ENCODE results near the gene SFRP5.

The SFRP5 gene

DNA sequence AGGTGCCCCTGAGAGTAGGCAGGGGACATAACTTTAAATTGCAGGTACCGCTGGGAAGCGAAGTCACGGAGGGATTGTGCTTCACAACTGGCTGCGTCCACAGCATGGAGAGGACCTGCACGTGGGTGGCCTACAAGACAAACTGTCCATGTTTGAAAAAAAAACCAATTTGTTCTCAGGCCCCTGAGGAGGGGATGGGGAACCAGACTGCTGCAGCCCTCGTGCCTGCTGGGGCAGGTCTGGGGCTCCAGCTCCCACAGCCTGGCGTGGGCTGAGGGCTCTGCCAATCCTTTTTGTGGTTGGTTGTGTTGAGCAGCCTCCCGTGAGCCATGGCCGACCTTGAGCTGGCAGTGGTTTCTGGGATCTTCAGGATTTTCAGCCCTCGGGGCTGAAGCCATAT lies 9.7 kb downstream of the SFRP5 start:
- Histone ChIP-seq H3K36me3 (ENCODE audit: insufficient read depth, low read length) (peaks cover 20% of the 10 kb centered on the region), H3K9ac (ENCODE audit: low read depth, low read length) (no peak overlapping the region), H3K9me3 (ENCODE audit: insufficient read depth, low read depth, low read length) (no peaks in the 10 kb centered on the region), H3K27me3 (ENCODE audit: insufficient read depth, low read length) (no peaks in the 10 kb centered on the region), H3K27ac (ENCODE audit: low read depth, low read length) (no peak overlapping the region), H3K4me1 (ENCODE audit: insufficient read depth, low read length) (peaks cover 15% of the 10 kb centered on the region), H3K4me3 (ENCODE audit: low read length) (no peak overlapping the region)
- whole genome bisulfite sequencing = 96% methylated on average over 10 of the region's 10 CpGs

DNA sequence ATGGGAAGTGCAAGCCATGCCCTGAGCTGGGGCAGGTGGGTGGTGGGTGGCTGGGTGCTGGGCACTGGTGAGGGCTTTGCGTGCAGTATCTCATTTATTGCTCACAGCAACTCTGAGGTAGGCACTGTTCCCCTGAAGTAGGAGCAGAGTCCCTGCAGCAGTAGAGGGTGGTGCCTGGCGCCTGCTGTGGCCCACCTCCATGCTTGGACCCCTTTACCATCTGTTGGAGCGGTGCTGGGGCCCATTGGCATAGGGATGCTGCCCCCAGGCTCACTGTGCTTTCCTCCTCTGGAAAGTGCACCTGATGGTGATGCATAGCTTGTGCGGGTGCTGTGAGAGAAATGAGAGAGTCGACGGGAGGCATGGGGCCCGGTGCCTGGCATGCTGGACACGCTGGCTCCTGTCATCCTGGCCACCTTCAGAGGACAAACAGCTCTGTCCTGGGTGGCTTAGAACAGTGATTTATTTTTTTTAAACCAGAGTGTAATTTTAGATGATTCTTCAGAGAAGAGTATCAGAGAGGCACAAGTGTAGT lies 10.4 kb downstream of the SFRP5 start:
- H3K4me3 ChIP-seq (ENCODE audit: low read length) = no peak overlapping the region
- peaks cover 21% of the 10 kb centered on the region for H3K36me3 ChIP-seq (ENCODE audit: insufficient read depth, low read length)
- H3K4me1 ChIP-seq (ENCODE audit: insufficient read depth, low read length) = peaks cover 15% of the 10 kb centered on the region
- WGBS = 97% methylated on average over 8 of the region's 8 CpGs
- H3K9me3 ChIP-seq (ENCODE audit: insufficient read depth, low read depth, low read length) = no peaks in the 10 kb centered on the region
- no peak overlapping the region for H3K27ac ChIP-seq (ENCODE audit: low read depth, low read length)
- no peaks in the 10 kb centered on the region for H3K27me3 ChIP-seq (ENCODE audit: insufficient read depth, low read length)
- H3K9ac ChIP-seq (ENCODE audit: low read depth, low read length) = no peak overlapping the region

DNA sequence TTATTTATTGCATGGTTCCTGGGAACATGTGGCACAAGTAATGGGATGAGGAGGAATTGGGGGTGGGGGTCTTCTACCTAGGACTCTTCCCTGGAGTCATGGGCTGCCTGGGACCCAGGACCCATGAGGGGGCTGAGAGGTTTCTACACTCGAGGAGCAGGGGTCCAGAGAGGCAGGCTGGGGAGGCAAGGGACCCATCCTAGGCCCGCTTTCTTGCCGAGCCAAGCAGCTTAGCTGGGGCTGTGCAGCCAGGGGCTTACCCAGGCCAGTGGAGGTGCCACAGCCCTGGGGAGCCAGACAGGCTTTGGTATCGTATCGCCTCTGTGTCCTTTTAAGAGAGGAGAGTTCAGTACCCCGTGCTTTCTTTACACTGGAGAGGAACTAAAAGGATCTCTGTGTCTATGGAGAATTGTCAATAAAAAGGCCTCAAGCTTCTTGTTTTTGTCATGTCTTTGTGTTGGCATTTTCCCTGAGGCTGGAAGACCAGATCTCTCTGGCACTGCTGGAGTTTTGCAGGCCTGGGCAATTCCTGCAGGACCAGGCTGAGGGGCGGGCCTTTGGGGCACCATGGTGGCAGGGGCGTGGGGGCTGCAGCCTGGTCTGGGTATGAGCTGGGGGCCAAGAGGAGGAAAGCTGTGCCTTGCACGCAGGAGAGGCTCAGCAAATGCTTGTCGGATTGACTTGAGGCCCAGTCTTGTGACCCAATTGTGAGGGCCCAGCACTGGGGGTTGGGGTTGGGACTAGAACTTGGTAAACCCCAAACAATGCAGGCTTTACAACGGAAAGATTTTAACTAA lies 11.1 kb downstream of the SFRP5 start:
- Histone ChIP-seq H3K9ac (ENCODE audit: low read depth, low read length) (no peak overlapping the region), H3K27me3 (ENCODE audit: insufficient read depth, low read length) (no peaks in the 10 kb centered on the region), H3K4me1 (ENCODE audit: insufficient read depth, low read length) (peaks cover 15% of the 10 kb centered on the region), H3K9me3 (ENCODE audit: insufficient read depth, low read depth, low read length) (no peaks in the 10 kb centered on the region), H3K36me3 (ENCODE audit: insufficient read depth, low read length) (peaks cover 28% of the 10 kb centered on the region), H3K4me3 (ENCODE audit: low read length) (no peak overlapping the region), H3K27ac (ENCODE audit: low read depth, low read length) (no peak overlapping the region)
- 91% methylated on average over 11 of the region's 11 CpGs for WGBS

- H3K27ac ChIP-seq (ENCODE audit: low read depth, low read length) = no peak overlapping the region
- no peak overlapping the region for H3K9ac ChIP-seq (ENCODE audit: low read depth, low read length)
- H3K27me3 ChIP-seq (ENCODE audit: insufficient read depth, low read length) = no peaks in the 10 kb centered on the region
- H3K4me1 ChIP-seq (ENCODE audit: insufficient read depth, low read length) = peaks cover 15% of the 10 kb centered on the region
- H3K9me3 ChIP-seq (ENCODE audit: insufficient read depth, low read depth, low read length) = no peaks in the 10 kb centered on the region
- H3K36me3 ChIP-seq (ENCODE audit: insufficient read depth, low read length) = peaks cover 35% of the 10 kb centered on the region
- WGBS = 89% methylated on average over 5 of the region's 5 CpGs
- H3K4me3 ChIP-seq (ENCODE audit: low read length) = no peak overlapping the region
Measured at GRCh38 chr10:97759946-97760345, 11.9 kb downstream of the SFRP5 start.

DNA sequence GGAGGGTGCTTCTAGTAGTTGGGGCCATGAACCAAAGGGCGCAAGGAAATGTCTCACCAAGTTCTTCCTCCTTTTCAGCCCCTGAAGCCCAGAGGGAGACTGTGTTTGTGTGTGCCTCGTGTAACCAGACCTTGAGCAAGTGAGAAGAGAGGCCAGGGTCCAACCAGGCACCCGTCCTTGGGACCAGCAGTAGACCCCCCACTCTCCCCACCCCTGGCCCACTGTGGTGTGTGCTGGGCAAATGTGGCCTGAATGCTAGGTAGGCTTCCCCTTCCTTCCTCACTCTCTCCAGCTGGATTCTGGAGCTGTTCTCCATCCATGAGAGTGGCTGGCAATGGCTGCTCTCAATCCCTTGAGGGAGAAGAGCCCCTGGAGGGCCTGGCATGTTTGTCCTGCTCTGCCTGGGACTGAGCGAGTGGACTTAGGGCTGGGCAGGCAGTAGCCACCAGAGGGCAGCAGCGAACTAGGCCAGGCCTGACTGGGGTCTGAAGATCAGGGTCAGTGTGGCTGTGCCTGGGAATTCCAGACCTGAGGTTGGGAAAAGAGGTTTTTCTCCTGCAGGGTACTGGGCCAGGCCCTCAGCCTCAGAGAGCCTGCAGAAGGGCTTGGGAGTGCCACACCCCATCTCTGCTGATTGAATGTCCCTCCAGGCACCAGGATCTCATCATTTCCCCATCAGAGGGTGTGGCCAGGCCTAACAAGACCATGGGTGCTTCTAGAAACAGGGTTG lies 12.5 kb downstream of the SFRP5 start:
- Histone ChIP-seq H3K4me1 (ENCODE audit: insufficient read depth, low read length) (peaks cover 13% of the 10 kb centered on the region), H3K4me3 (ENCODE audit: low read length) (no peak overlapping the region), H3K9me3 (ENCODE audit: insufficient read depth, low read depth, low read length) (no peaks in the 10 kb centered on the region), H3K9ac (ENCODE audit: low read depth, low read length) (no peak overlapping the region), H3K36me3 (ENCODE audit: insufficient read depth, low read length) (peaks cover 42% of the 10 kb centered on the region), H3K27ac (ENCODE audit: low read depth, low read length) (no peak overlapping the region), H3K27me3 (ENCODE audit: insufficient read depth, low read length) (no peaks in the 10 kb centered on the region)
- 58% methylated on average over 4 of the region's 5 CpGs for WGBS

GRCh38 chr10:97757471-97757870 lies 14.3 kb downstream of the SFRP5 start:
- no peak overlapping the region for H3K4me3 ChIP-seq (ENCODE audit: low read length)
- peaks cover 59% of the 10 kb centered on the region for H3K36me3 ChIP-seq (ENCODE audit: insufficient read depth, low read length)
- 96% methylated on average over 6 of the region's 6 CpGs for WGBS
- H3K9me3 ChIP-seq (ENCODE audit: insufficient read depth, low read depth, low read length) = no peaks in the 10 kb centered on the region
- H3K27me3 ChIP-seq (ENCODE audit: insufficient read depth, low read length) = no peaks in the 10 kb centered on the region
- no peak overlapping the region for H3K9ac ChIP-seq (ENCODE audit: low read depth, low read length)
- peaks cover under 1% of the 10 kb centered on the region; the same call in 1 of the 2 replicates for H3K4me1 ChIP-seq (ENCODE audit: insufficient read depth, low read length)
- no peak overlapping the region for H3K27ac ChIP-seq (ENCODE audit: low read depth, low read length)

GRCh38 chr10:97755718-97756117 lies 16.1 kb downstream of the SFRP5 start:
- H3K4me1 ChIP-seq (ENCODE audit: insufficient read depth, low read length) = no peaks in the 10 kb centered on the region
- no peaks in the 10 kb centered on the region for H3K9me3 ChIP-seq (ENCODE audit: insufficient read depth, low read depth, low read length)
- H3K27me3 ChIP-seq (ENCODE audit: insufficient read depth, low read length) = no peaks in the 10 kb centered on the region
- peaks cover 77% of the 10 kb centered on the region for H3K36me3 ChIP-seq (ENCODE audit: insufficient read depth, low read length)
- WGBS = 90% methylated on average over 6 of the region's 6 CpGs
- H3K27ac ChIP-seq (ENCODE audit: low read depth, low read length) = no peak overlapping the region
- H3K9ac ChIP-seq (ENCODE audit: low read depth, low read length) = no peak overlapping the region
- H3K4me3 ChIP-seq (ENCODE audit: low read length) = no peak overlapping the region

- no peaks in the 10 kb centered on the region for H3K27me3 ChIP-seq (ENCODE audit: insufficient read depth, low read length)
- H3K9ac ChIP-seq (ENCODE audit: low read depth, low read length) = no peak overlapping the region
- WGBS = 82% methylated on average over 3 of the region's 4 CpGs
- no peak overlapping the region for H3K4me3 ChIP-seq (ENCODE audit: low read length)
- no peaks in the 10 kb centered on the region for H3K4me1 ChIP-seq (ENCODE audit: insufficient read depth, low read length)
- H3K9me3 ChIP-seq (ENCODE audit: insufficient read depth, low read depth, low read length) = no peaks in the 10 kb centered on the region
- peaks cover 77% of the 10 kb centered on the region for H3K36me3 ChIP-seq (ENCODE audit: insufficient read depth, low read length)
- H3K27ac ChIP-seq (ENCODE audit: low read depth, low read length) = no peak overlapping the region
Measured at GRCh38 chr10:97754726-97755125, 17.1 kb downstream of the SFRP5 start.

- Histone ChIP-seq H3K27me3 (ENCODE audit: insufficient read depth, low read length) (no peaks in the 10 kb centered on the region), H3K27ac (ENCODE audit: low read depth, low read length) (no peak overlapping the region), H3K36me3 (ENCODE audit: insufficient read depth, low read length) (peaks cover 92% of the 10 kb centered on the region), H3K4me1 (ENCODE audit: insufficient read depth, low read length) (no peaks in the 10 kb centered on the region), H3K9ac (ENCODE audit: low read depth, low read length) (no peak overlapping the region), H3K4me3 (ENCODE audit: low read length) (no peak overlapping the region), H3K9me3 (ENCODE audit: insufficient read depth, low read depth, low read length) (no peaks in the 10 kb centered on the region)
- WGBS = 96% methylated on average over 18 of the region's 18 CpGs
Measured at GRCh38 chr10:97752956-97753355, 18.8 kb downstream of the SFRP5 start.

DNA sequence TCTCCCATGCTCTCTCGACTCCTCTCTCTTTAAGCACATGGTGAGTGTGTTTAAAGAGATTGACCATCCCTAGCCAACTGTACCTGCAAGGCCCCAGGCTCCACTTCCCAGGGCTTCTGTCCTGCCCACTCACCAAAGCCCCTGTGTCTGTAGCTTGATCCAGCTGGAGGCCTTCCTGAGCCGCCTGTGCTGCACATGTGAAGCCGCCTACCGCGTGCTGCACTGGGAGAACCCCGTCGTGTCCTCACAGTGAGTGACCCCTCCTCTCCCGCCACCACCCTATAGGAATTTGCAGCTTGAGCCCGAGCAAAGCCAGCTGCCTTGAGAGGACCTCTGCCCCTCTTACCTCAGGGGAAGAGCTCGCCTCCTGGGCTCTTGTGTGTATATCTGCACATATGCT lies 23.7 kb downstream of the SFRP5 start:
- Histone ChIP-seq H3K4me1 (ENCODE audit: insufficient read depth, low read length) (no peaks in the 10 kb centered on the region), H3K27me3 (ENCODE audit: insufficient read depth, low read length) (no peaks in the 10 kb centered on the region), H3K27ac (ENCODE audit: low read depth, low read length) (no peak overlapping the region), H3K9ac (ENCODE audit: low read depth, low read length) (no peak overlapping the region), H3K36me3 (ENCODE audit: insufficient read depth, low read length) (peaks cover 94% of the 10 kb centered on the region), H3K4me3 (ENCODE audit: low read length) (no peak overlapping the region), H3K9me3 (ENCODE audit: insufficient read depth, low read depth, low read length) (no peaks in the 10 kb centered on the region)
- 93% methylated on average over 10 of the region's 10 CpGs for WGBS

- H3K36me3 ChIP-seq (ENCODE audit: insufficient read depth, low read length) = peaks cover 92% of the 10 kb centered on the region
Measured at GRCh38 chr10:97747573-97747972, 24.2 kb downstream of the SFRP5 start.

More at GRCh38 chr10:97747573-97747972, 24.2 kb downstream of the SFRP5 start:
- Histone ChIP-seq H3K9me3 (ENCODE audit: insufficient read depth, low read depth, low read length) (no peaks in the 10 kb centered on the region), H3K27me3 (ENCODE audit: insufficient read depth, low read length) (no peaks in the 10 kb centered on the region), H3K4me3 (ENCODE audit: low read length) (no peak overlapping the region), H3K9ac (ENCODE audit: low read depth, low read length) (no peak overlapping the region), H3K4me1 (ENCODE audit: insufficient read depth, low read length) (no peaks in the 10 kb centered on the region), H3K27ac (ENCODE audit: low read depth, low read length) (no peak overlapping the region)
- 97% methylated on average over 1 of the region's 1 CpG for WGBS
